Measurements from ENCODE around the gene NOXA1.

Gene NOXA1

GRCh38 chr9:137427454-137428310 lies 4.5 kb downstream of the NOXA1 start:
- DNase-seq: no peak

GRCh38 chr9:137428311-137428630 lies 5.1 kb downstream of the NOXA1 start:
- no peak for DNase-seq

GRCh38 chr9:137428841-137429545 lies 5.8 kb downstream of the NOXA1 start:
- no peak for DNase-seq

GRCh38 chr9:137429546-137429890 lies 6.3 kb downstream of the NOXA1 start:
- DNase-seq: no peak

GRCh38 chr9:137429974-137430722 lies 7.0 kb downstream of the NOXA1 start:
- no peak for DNase-seq

- no peak for DNase-seq
These were observed 7.7 kb downstream of the NOXA1 start for GRCh38 chr9:137430723-137431415.

- no peak for DNase-seq
These were observed 8.3 kb downstream of the NOXA1 start for GRCh38 chr9:137431416-137431931.

- DNase-seq: no peak
These were observed 9.6 kb downstream of the NOXA1 start for GRCh38 chr9:137432687-137433348.

GRCh38 chr9:137433349-137433915 lies 10.2 kb downstream of the NOXA1 start:
- no peak for DNase-seq

GRCh38 chr9:137433916-137434431 lies 10.8 kb downstream of the NOXA1 start:
- DNase-seq: no peak

GRCh38 chr9:137434498-137435380 lies 11.5 kb downstream of the NOXA1 start:
- no peak for DNase-seq

GRCh38 chr9:137435381-137435891 lies 12.2 kb downstream of the NOXA1 start:
- no peak for DNase-seq

GRCh38 chr9:137435980-137436760 lies 13.0 kb downstream of the NOXA1 start:
- DNase-seq: no peak

- DNase-seq: no peak
These were observed 13.8 kb downstream of the NOXA1 start for GRCh38 chr9:137436761-137437600.

GRCh38 chr9:137437691-137438590 lies 14.7 kb downstream of the NOXA1 start:
- DNase-seq: no peak

- DNase-seq: no peak
These were observed 15.5 kb downstream of the NOXA1 start for GRCh38 chr9:137438591-137439157.

- DNase-seq: no peak
These were observed 16.0 kb downstream of the NOXA1 start for GRCh38 chr9:137439158-137439714.

Data from bone marrow (tissue), 2 donors.